ENCODE measurements around the gene SIGLEC12.

SIGLEC12 gene

GRCh38 chr19:51501594-51502263 lies at the start of gene SIGLEC12:
TSS of gene SIGLEC12 (minus strand) at chr19:51501800. CDS start at chr19:51501733, 67 bp downstream.
- no peak for DNase-seq (ENCODE audit: extremely low read depth, low read depth)
- no peak for TF ChIP-seq CTCF (IDR thresholded peaks at IDR 0.05; ENCODE audit: low read depth, low read length)

DNA sequence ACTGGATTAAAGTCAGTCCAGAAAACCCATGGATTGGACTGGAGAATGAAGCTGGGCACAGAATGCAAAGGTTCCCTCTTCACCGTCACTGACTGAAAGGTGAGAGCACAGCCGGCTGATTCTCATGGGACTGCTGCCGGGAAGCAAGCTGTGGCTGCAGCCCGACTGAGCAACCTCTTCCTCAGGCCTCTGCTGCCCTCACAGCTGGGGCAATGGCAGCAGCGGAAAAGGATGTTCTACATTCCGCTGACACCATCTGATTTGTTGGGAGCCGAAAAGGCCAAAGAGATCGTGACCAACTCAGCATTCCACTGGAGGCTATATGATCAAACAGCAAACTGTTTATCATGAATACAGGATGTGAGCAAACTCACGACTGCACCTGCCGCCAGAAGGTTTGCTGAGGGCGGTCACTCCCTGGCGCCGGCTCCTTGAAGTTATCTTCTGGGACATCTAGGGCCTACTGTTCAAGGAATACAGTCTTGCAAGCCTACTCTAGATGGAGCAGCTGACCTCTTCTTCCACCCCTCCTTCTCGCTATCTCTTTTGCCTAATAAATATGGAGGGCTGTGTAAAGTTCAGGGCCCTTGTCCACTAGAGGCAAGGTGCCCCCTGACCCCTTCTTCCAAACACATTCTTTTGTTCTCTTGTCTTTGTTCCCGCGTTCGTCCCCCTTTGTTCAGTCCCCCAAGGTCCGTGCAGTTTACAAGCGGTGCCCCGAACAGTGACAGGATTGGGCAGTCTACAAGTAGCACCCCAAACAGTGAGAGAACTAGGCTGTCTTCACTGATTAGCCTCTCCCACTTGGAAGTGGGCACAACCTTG lies 49.5 kb upstream of the SIGLEC12 start:
- TF ChIP-seq CTCF (IDR thresholded peaks at IDR 0.05; ENCODE audit: low read depth, low read length): no peak
- DNase-seq (ENCODE audit: extremely low read depth, low read depth): no peak

GRCh38 chr19:51549533-51550324 lies 48.1 kb upstream of the SIGLEC12 start:
- DNase-seq (ENCODE audit: extremely low read depth, low read depth): no peak
- no peak for TF ChIP-seq CTCF (IDR thresholded peaks at IDR 0.05; ENCODE audit: low read depth, low read length)

DNA sequence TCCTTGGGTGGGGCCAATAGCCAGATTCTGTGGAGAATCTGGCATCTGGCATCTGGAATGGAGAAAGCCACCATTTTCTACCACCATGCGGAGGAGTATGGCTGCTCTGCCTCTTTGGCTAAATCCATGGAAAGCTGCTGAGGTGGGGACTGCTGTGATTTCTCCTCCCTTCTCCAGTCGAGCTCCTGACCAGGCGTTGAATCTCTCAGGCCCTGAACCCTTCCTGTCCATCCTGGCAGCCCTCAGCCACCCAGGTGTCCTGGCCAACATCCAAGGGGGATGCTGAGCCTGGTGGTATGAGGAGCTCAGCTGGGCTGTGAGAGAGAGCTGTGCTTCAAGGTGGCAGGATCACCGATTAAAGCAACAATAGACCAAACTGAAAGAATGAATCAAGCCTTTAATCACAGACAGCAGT lies 47.3 kb upstream of the SIGLEC12 start:
- TF ChIP-seq CTCF (IDR thresholded peaks at IDR 0.05; ENCODE audit: low read depth, low read length): no peak

DNA sequence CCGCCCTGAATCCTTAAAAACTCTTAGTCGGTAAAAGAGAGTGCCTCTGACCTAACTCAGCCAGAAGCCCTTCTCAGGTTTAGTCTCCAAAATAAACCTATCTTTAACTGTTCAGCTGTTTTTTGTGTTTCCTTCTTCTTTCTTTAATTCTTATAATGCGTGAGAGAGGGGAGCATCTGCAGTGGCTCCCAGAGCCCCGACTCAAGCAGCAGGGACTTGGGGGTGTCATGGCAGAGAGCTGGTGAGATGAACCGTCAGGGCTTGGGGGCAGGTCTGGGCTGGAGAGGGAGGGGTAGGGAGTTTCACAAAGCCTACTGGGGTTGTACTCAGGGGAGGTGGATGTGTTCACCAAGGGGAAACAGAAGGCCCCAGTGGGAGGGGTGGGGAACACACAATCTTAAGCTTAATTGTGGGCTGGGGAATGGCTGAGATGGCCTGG lies 46.6 kb upstream of the SIGLEC12 start:
- TF ChIP-seq CTCF (IDR thresholded peaks at IDR 0.05; ENCODE audit: low read depth, low read length): no peak
- no peak for DNase-seq (ENCODE audit: extremely low read depth, low read depth)

More for the DNA sequence above, 47.3 kb upstream of the SIGLEC12 start:
- no peak for DNase-seq (ENCODE audit: extremely low read depth, low read depth)

DNA sequence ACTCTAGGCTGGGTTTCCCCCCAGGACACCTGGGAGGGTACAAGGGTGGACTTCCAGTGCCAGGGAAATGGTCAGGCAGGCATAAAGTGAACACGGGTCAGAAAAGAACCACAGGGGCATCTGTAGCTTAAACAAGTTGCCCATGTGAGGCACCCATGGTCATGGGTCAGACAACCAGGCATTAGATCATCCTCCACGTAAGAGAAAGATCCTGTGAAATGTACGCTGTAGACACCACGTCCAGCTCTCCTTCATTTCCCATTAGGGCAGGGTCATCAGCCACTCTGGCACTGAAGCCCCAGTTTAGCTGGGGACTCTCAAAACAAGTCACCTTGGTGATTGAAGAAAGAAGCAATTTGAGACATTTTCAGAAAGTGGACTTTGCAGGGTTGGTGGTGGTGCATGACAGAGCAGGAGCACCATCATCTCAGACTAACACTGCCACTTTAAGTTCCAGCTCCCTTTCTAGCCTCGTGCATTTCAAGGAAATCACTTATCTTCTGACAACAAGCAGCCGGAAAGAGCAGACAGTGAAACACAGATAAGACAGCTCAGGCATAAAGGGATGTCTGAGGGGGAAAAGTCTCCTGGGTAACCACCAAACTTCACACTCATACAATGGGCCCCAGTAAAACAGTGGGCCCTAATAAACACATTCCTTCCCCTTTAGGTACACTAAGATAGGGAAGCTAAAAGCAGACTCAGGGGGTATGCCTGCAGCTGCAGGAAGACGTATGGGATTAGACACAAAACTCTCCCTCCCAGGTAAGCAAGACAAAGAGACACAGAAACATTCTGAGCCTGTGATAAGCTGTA lies 46.0 kb upstream of the SIGLEC12 start:
- no peak for TF ChIP-seq CTCF (IDR thresholded peaks at IDR 0.05; ENCODE audit: low read depth, low read length)
- DNase-seq (ENCODE audit: extremely low read depth, low read depth): no peak
